C4-2B (cell line): ENCODE measurements around the gene LPP.

Experiments
- ZFX ChIP-seq: fragments of 450-650 bp; IDR thresholded peaks from 2 replicates; pipeline ENCODE4 v1.6.1; 2017
- TF ChIP-seq, protein P1 (sequence below): fragments of 450-650 bp; conservative IDR thresholded peaks from 2 replicates; pipeline ENCODE4 v1.5.1; 2017; ENCODE audit warnings: mild to moderate bottlenecking

DNA sequence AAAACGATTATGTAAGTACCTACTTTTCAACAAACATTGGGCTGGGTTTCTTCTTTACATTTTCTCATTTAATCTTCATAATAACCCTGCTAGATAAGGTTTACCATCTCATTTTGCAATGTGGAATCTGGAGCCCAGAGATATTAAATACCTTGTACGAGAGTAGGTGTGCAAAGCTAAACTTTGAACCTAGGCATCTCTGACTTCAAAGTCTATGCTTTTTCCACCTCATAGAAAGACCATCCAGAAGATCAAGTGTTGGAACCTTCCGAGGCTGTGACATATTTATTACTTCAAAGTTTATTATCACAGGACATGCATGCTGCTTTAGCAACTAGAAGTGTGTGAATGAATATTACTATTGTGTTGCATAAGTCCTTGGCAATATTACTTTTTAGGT lies 520.6 kb downstream of the LPP start:
- TF ChIP-seq, protein P1, sequence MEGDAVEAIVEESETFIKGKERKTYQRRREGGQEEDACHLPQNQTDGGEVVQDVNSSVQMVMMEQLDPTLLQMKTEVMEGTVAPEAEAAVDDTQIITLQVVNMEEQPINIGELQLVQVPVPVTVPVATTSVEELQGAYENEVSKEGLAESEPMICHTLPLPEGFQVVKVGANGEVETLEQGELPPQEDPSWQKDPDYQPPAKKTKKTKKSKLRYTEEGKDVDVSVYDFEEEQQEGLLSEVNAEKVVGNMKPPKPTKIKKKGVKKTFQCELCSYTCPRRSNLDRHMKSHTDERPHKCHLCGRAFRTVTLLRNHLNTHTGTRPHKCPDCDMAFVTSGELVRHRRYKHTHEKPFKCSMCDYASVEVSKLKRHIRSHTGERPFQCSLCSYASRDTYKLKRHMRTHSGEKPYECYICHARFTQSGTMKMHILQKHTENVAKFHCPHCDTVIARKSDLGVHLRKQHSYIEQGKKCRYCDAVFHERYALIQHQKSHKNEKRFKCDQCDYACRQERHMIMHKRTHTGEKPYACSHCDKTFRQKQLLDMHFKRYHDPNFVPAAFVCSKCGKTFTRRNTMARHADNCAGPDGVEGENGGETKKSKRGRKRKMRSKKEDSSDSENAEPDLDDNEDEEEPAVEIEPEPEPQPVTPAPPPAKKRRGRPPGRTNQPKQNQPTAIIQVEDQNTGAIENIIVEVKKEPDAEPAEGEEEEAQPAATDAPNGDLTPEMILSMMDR = no peak
- no peak for TF ChIP-seq ZFX
